Mesendoderm (in vitro differentiated cells): ENCODE results near the gene AFAP1.

Source experiments
- DNase-seq: peaks from one replicate; pipeline ENCODE4 v3.0.0; 2013
- H2AK5ac ChIP-seq: 2 replicates; pipeline ENCODE4 v1.6.1; 2013; ENCODE audit warnings: low read length, inconsistent platforms
- H2BK120ac ChIP-seq: 2 replicates; pipeline ENCODE4 v1.6.1; 2013; ENCODE audit warnings: low read depth, mild to moderate bottlenecking, low read length, moderate library complexity, mixed read lengths
- H2BK15ac ChIP-seq: replicated peaks from 2 replicates; pipeline ENCODE4 v1.6.1; 2013; ENCODE audit warnings: low read depth, mild to moderate bottlenecking, moderate library complexity
- H2BK5ac ChIP-seq: 2 replicates; pipeline ENCODE4 v1.6.1; 2013; ENCODE audit warnings: low read length, inconsistent platforms
- H3K18ac ChIP-seq: 2 replicates; pipeline ENCODE4 v1.6.1; 2013; ENCODE audit warnings: mild to moderate bottlenecking, low read length, mixed read lengths
- H3K23ac ChIP-seq: one replicate; pipeline ENCODE4 v1.6.1; 2013; ENCODE audit warnings: low read length
- H3K27ac ChIP-seq: 2 replicates; pipeline ENCODE4 v1.5.1; 2013; ENCODE audit warnings: low read depth, mild to moderate bottlenecking, inconsistent platforms, low read length, moderate library complexity
- H3K27me3 ChIP-seq: 2 replicates; pipeline ENCODE4 v1.6.1; 2013; ENCODE audit warnings: low read length, control low read depth, mild to moderate bottlenecking, inconsistent platforms; ENCODE audit not compliant: insufficient read depth, poor library complexity
- H3K36me3 ChIP-seq: 2 replicates; pipeline ENCODE4 v1.6.1; 2013; ENCODE audit warnings: low read length, inconsistent platforms; ENCODE audit not compliant: control insufficient read depth, insufficient read depth
- H3K4ac ChIP-seq: one replicate; pipeline ENCODE4 v1.6.1; 2013; ENCODE audit warnings: low read depth, mild to moderate bottlenecking, low read length, moderate library complexity
- H3K4me1 ChIP-seq: 2 replicates; pipeline ENCODE4 v1.6.1; 2013; ENCODE audit warnings: low read depth, low read length, inconsistent platforms; ENCODE audit not compliant: control insufficient read depth
- H3K4me2 ChIP-seq: 2 replicates; pipeline ENCODE4 v1.6.1; 2013; ENCODE audit warnings: low read length
- H3K4me3 ChIP-seq: 2 replicates; pipeline ENCODE4 v1.5.1; 2013; ENCODE audit warnings: mild to moderate bottlenecking, low read length
- H3K56ac ChIP-seq: one replicate; pipeline ENCODE4 v1.6.1; 2013; ENCODE audit warnings: low read length
- H3K79me1 ChIP-seq: 2 replicates; pipeline ENCODE4 v1.6.1; 2013; ENCODE audit warnings: low read length, inconsistent platforms
- H3K79me2 ChIP-seq: 2 replicates; pipeline ENCODE4 v1.6.1; 2013; ENCODE audit warnings: mild to moderate bottlenecking, low read length; ENCODE audit not compliant: control insufficient read depth, insufficient read depth
- H3K9ac ChIP-seq: 2 replicates; pipeline ENCODE4 v1.6.1; 2013; ENCODE audit warnings: low read length, inconsistent platforms
- H4K5ac ChIP-seq: one replicate; pipeline ENCODE4 v1.6.1; 2013; ENCODE audit warnings: low read length
- H4K8ac ChIP-seq: one replicate; pipeline ENCODE4 v1.6.1; 2013; ENCODE audit warnings: low read depth, mild to moderate bottlenecking, control low read depth, low read length, moderate library complexity
- WGBS: extraction: QIAGEN DNeasy Blood & Tissue Kit; methylation state at CpG from one replicate; pipeline ENCODE4 v1.1.7; 2013; ENCODE audit warnings: low lambda C conversion rate, missing lambda C conversion rate; ENCODE audit not compliant: insufficient coverage; ENCODE audit errors: extremely low coverage; 5-methylcytosine and 5-hydroxymethylcytosine counted together

Gene AFAP1

DNA sequence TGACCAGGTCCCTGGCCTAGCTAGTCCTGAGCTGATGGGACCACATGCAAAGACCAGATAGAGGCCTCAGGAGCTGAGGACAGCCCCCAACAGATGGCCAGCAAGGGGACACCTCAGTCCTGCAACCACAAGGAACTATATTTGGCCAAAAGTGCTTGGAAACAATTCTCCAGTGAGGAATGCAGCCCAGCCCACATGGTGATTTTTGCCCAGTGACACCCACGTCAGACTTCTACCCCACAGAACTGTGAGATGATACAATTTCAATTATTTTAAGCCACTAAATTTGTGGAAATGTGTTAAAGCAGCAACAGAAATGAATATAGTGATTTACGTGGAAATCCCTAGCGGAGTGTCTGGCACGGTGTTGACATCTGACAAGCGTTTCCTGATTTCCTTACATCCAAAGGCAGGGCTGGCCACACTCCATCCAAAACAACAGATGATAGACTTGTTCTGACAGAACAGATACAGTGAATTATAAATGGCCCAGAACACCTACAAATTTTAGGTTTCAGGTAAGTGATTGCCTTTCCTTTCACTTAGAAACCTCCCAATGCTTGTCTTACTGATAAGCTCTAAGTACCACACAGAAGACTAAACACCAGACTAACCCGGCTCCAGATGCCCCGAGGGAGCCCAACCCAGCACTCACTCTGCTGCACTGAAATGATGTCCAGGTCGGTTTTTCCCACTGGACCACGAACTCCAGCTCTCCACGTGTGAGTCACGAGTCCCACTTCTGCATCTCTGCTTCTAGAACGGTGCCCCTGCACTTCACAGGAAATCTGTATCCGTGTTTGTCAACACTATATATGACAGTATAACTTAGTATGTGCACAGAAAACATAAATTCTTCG, 5.8 kb downstream of the AFAP1 start:
- WGBS, result no CpG with 5 or more reads among the region's 14 CpGs
- no peak overlapping the region for H2AK5ac ChIP-seq
- H3K9ac ChIP-seq, result no peak overlapping the region
- H4K5ac ChIP-seq, result no peak overlapping the region
- H3K4ac ChIP-seq, result no peak overlapping the region
- H3K4me1 ChIP-seq, result peaks cover 10% of the 10 kb centered on the region
- no peak overlapping the region for H2BK5ac ChIP-seq
- H3K18ac ChIP-seq, result no peak overlapping the region
- no peak overlapping the region for H3K56ac ChIP-seq
- peaks cover 69% of the 10 kb centered on the region for H3K79me2 ChIP-seq
- peaks cover 27% of the 10 kb centered on the region for H3K79me1 ChIP-seq
- no peak overlapping the region for H2BK15ac ChIP-seq
- no peak overlapping the region for H3K23ac ChIP-seq
- H3K4me3 ChIP-seq, result no peak overlapping the region
- no peaks in the 10 kb centered on the region for H3K27me3 ChIP-seq
- no peak overlapping the region for H3K4me2 ChIP-seq
- no peak overlapping the region for H2BK120ac ChIP-seq
- no peak for DNase-seq
- H3K27ac ChIP-seq, result no peak overlapping the region
- H4K8ac ChIP-seq, result no peak overlapping the region
- peaks cover 2% of the 10 kb centered on the region for H3K36me3 ChIP-seq

DNA sequence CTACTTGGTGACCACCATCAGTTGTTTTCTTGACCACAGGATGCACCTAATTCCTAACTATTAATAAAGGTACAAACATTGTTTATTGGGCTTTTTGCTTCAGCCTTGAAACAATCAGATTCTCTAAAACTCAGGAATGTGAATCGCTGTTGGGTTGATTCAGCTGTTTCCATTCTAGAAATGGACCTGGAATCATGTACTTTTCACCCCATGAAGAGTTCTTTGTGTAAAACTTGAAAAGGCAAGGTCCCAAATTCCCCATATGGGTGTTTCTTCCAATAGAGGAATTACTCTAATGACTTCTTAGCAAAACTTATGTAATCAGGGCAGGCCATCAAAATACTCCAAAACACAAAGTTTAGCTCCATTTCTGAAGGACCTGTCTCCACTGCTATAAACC, 7.4 kb downstream of the AFAP1 start:
- Histone ChIP-seq H3K27ac (no peak overlapping the region), H3K4me2 (no peak overlapping the region), H3K79me2 (peaks cover 69% of the 10 kb centered on the region), H2AK5ac (no peak overlapping the region), H3K79me1 (peaks cover 29% of the 10 kb centered on the region), H3K18ac (no peak overlapping the region), H4K5ac (no peak overlapping the region), H3K36me3 (peaks cover 2% of the 10 kb centered on the region), H3K27me3 (no peaks in the 10 kb centered on the region), H2BK15ac (no peak overlapping the region), H3K9ac (no peak overlapping the region), H2BK120ac (no peak overlapping the region), H3K4me3 (no peak overlapping the region), H2BK5ac (no peak overlapping the region), H3K56ac (no peak overlapping the region), H4K8ac (no peak overlapping the region), H3K4ac (no peak overlapping the region), H3K23ac (no peak overlapping the region), H3K4me1 (peaks cover 10% of the 10 kb centered on the region)
- DNase-seq, result no peak
- WGBS, result no CpG with 5 or more reads among the region's 1 CpG

DNA sequence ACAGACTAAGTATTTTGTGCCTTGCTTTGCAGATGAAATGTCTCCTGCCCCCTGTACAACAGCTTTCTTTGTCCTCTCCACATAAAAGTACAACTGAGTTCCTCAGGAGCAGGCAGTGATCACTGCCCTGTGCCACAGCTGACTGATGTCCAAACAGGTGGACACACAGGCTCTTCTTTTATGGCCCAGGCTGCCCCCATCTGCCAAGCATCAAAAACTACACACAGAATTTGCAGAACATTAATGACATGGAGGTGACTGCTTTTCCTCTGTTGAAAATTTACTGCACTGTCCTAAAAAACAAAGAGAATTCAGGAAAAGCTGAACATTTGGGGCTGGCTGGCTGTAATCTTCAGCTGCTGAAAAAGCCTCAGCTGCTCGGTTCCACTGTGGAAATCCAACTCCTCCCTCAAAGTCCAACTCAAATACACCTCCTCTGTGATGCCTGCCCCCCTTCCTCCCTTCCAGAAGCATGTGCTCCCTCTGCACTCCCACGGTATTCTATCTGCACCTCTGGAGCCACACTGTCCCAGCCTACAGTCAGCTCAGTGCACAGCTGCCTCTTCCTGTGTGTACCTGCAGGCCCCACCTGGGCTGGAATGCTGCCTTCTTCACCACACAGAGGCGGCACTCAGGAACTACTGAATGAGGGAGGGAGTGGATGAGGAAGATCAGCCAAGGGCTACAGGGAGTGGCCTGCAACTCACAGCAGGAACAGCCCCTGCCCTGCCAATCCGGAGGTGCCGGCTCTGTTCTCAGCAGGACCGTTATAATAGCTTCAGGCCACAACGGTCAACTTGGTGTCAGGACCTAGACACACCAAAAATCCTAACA, 10.3 kb downstream of the AFAP1 start:
- Histone ChIP-seq H3K79me1 (peaks cover 38% of the 10 kb centered on the region), H3K9ac (peak overlapping the region; percentile 37), H4K8ac (no peak overlapping the region), H2BK120ac (no peak overlapping the region), H3K27ac (peak overlapping the region; percentile 8), H3K4me3 (no peak overlapping the region), H3K4me1 (peaks cover 10% of the 10 kb centered on the region), H3K27me3 (no peaks in the 10 kb centered on the region), H2AK5ac (no peak overlapping the region), H3K4ac (no peak overlapping the region), H2BK15ac (no peak overlapping the region), H3K18ac (no peak overlapping the region), H3K79me2 (peaks cover 77% of the 10 kb centered on the region), H2BK5ac (no peak overlapping the region), H3K4me2 (peak overlapping the region; percentile 7), H3K36me3 (peaks cover 2% of the 10 kb centered on the region), H3K56ac (peak overlapping the region; percentile 70), H3K23ac (peak overlapping the region; percentile 37), H4K5ac (no peak overlapping the region)
- DNase-seq, result peak; percentile 85
- no CpG with 5 or more reads among the region's 7 CpGs for WGBS

DNA sequence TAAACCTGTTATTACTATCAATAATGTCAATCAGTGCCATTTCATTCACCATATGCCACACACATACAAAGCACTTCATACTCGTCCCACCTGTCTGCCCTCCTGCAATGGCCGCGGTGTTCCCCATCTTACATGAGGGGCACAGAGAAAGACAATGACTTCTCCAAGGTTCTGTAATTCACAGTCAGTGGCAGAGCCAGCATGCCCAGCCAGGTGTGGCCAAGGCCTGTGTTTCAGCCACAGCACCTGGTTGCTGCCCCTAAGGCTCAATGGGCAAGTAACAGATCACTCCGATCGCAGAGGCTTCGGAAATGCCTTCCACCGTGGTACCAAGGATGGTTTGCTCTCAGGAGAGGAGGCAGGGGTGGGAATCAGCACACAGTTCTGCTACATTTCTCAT, 10.9 kb downstream of the AFAP1 start:
- Histone ChIP-seq H3K9ac (no peak overlapping the region), H2AK5ac (no peak overlapping the region), H3K27me3 (no peaks in the 10 kb centered on the region), H3K36me3 (no peaks in the 10 kb centered on the region), H3K23ac (peak overlapping the region; percentile 53), H3K18ac (no peak overlapping the region), H3K79me2 (peaks cover 76% of the 10 kb centered on the region), H3K4ac (no peak overlapping the region), H2BK15ac (no peak overlapping the region), H3K4me1 (peaks cover 10% of the 10 kb centered on the region), H3K27ac (no peak overlapping the region), H3K79me1 (peaks cover 33% of the 10 kb centered on the region), H3K56ac (peak overlapping the region; percentile 54), H2BK120ac (no peak overlapping the region), H4K8ac (no peak overlapping the region), H4K5ac (no peak overlapping the region), H3K4me2 (no peak overlapping the region), H2BK5ac (no peak overlapping the region), H3K4me3 (no peak overlapping the region)
- WGBS, result no CpG with 5 or more reads among the region's 7 CpGs
- no peak for DNase-seq

DNA sequence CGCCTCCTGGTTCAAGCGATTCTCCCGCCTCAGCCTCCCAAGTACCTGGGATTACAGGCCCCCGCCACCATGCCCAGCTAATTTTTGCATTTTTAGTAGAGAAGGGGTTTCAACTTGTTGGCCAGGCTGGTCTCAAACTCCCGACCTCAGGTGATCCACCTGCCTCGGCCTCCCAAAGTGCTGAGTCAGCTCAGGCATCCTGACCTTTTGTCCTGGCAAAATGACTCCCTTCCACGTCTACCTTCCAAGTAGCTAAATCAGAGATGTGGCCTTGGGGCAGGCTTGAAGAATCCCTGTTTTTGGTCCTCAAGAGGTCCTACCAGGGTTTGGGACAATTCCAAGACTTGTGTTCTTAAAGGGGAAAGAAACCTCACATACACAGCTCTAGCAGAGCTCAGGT, 12.8 kb downstream of the AFAP1 start:
- H3K27ac ChIP-seq, result no peak overlapping the region
- H3K36me3 ChIP-seq, result no peaks in the 10 kb centered on the region
- H3K79me1 ChIP-seq, result peaks cover 30% of the 10 kb centered on the region
- H2BK15ac ChIP-seq, result no peak overlapping the region
- no peak overlapping the region for H3K23ac ChIP-seq
- H3K4ac ChIP-seq, result no peak overlapping the region
- no peak overlapping the region for H4K8ac ChIP-seq
- no peak for DNase-seq
- H3K79me2 ChIP-seq, result peaks cover 77% of the 10 kb centered on the region
- WGBS, result no CpG with 5 or more reads among the region's 7 CpGs
- H3K27me3 ChIP-seq, result no peaks in the 10 kb centered on the region
- no peak overlapping the region for H2AK5ac ChIP-seq
- no peak overlapping the region for H3K56ac ChIP-seq
- H3K9ac ChIP-seq, result no peak overlapping the region
- H2BK120ac ChIP-seq, result no peak overlapping the region
- no peak overlapping the region for H4K5ac ChIP-seq
- no peak overlapping the region for H3K4me2 ChIP-seq
- no peak overlapping the region for H3K18ac ChIP-seq
- H3K4me3 ChIP-seq, result no peak overlapping the region
- no peak overlapping the region for H2BK5ac ChIP-seq
- H3K4me1 ChIP-seq, result peaks cover 10% of the 10 kb centered on the region
